Endothelial cell of hepatic sinusoid (primary cell): ENCODE measurements around the gene POLR1C.
"Not testable (repeated sequence)": the region's sequence is repeated elsewhere in the genome, so short reads cannot be mapped to it uniquely, and the experiment has no call there.

Experiments
- in situ Hi-C: cut with HindIII; loops from 2 replicates; pipeline ENCODE4 v1.10.0; 2017; ENCODE audit warnings: low sequenced_read_pairs

POLR1C gene

DNA sequence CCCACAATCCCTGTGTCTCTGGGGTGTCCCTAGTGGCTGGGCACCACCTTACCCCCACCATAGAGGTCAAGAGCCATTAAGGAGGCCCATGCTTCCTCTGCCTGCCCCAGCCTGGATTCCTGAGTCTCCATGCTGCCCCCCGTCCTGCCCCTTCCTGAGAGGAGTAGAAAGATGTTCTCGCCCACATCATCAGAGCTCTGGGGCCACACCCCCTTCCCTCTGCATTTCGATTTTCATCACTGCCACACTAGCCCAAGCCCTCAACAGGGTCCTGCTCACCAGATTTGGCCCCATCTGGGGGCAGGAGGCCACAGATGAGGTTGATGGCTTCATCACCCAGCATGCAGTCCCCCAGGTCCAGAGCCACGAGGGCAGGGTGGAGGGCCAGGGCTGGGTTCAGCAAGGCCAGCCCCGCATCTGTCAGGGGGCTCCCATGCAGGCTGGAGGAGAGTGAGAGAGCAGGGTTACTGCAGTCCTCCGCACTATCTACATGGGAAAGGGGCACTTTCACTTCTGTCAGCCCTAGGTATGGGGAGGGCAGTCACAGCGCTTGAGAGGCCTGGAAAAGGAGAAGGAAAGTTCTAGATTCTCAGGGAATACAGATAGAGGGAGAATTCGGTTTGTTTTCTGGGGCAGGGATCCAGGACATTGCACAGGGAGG, 8.3 kb upstream of the POLR1C start:
- in situ Hi-C loops, result loop anchor here (10.0 kb wide), 1 partner anchor 64 kb away; no protein-coding TSS in a partner anchor

DNA sequence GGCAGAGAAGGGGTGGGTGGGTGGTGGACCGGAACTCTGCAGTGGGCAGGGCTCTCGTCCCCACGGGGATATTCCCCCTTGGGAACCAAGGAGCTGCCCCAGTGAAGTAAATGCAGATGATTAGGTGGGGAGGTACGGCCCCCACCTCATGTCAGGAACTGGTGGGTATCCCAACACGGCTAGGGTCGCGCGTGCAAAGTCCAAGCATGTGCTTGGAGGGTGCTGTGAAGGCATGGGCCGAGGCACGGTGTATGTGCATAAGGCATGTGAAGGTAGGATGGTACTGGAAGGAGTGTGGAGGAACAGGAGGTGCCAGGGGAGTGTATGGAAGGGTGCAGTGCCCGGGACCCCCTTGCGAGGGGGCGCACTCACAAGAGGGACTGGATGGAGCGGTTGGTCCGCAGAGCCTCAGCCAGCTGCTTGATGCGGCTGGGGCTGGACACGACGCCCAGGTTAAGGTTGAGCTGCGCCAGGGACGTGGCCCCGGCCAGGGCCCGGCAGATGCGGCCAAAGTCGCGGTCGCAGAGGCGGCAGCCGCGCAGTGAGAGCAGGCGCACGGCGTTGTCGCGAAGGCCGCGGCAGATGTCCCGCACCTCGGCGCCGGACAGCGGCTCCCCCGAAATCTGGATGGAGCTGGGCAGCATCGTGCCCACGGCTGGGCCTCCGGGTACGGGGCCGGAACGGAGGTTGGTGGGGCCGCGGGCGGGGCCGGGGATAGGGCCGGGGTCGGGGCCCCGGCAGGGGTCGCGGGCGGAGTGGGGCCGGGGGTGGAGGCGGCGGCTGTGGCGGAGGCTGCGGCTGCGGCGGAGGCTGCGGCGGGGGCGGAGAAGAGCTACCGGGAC, 7.5 kb upstream of the POLR1C start:
- in situ Hi-C loops, result loop anchor here (10.0 kb wide), 1 partner anchor 65 kb away; no protein-coding TSS in a partner anchor

DNA sequence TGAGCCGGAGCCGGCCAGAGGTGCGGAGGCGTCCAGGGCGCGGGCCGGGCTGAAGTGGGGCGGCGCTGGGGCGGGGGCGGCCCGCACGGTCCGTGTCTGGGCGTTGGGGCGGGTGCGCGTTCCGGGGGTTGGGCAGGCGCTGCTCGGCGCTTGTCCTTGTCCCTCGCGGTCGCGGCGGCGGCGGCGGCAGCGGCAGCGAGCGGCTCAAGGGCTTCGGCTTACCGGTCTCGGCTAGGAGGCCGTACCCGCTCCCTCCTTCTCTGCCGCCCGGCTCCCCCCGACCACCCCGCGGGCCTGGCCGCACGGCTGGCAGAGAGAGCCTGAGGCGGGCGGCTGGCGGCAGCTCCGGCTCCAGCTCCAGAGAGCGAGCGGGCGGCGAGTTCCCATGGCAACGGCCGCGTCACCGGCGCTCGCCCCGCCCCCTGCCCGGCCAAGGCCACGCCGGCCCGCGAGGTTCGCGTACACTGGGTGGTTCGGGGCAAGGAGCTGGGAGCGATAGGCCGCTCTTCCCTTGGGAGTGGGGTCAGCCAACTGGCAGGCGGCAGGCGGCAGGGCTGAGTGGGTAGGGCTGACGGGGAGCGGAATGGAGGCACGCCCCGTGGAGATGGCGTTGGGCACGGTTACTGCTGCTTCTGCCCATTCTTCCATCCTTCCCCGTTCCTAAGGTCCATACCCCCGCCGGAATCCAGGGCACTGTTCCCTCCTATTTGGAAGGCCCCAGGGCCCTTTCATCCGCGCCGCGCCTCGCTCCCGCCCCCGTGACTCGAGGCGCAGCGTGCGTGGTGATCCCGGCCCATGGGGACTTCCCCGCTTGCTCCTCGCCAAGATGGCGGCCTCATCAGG, 6.7 kb upstream of the POLR1C start, which contains the start of gene LRRC73:
LRRC73 (minus strand) TSS at position 363 of the 843 bp plus-strand sequence. CDS start 561 bp downstream, outside the sequence.
- in situ Hi-C loops, result loop anchor here (10.0 kb wide), 1 partner anchor 65 kb away; no protein-coding TSS in a partner anchor

DNA sequence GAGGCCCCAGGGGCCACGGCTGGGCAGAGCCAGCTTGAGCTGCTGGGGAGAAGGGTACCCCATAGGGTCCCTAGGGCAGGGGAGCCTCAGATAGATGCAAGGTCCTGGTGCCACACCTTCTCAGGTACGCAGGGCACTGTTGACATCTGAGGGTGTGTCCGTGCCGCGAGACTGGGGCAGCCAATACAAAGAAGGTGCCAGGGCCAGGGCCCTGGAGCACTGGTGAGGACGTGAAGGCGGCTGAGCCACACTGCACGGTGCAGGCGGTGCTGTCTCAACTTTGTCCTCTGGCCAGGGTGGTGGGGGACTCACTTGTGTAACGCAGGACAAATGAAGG, 6.1 kb upstream of the POLR1C start:
- in situ Hi-C loops, result no loop called here

DNA sequence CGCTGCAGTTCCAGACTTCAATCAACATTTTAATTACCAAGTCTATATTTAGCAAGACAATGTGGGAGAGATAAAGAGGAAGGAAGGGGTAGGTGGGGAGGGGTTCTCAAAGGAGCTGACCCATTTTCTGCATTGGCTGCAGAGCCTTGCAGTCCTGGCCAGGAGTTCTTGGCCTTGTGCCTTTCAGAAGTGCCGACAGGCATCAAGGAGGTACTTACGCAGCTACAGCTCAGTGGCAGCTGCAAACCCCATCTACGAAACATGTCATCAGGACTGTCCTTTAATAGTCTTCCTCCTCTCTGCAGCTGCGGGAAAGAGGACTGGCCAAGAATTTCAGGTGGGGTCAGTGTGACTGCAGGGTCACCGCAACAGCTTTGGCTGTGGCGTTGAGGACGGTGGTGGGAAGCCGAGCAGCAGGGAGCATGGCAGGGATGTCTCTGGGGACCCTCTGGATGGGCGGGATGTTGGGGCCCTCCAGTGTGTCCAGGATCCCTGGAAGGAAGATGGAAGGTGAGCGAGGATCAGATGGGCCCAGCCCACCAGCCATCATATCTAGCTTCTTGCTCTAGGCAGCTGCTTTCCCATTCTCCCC, 5.0 kb upstream of the POLR1C start:
- in situ Hi-C loops, result no loop called here

DNA sequence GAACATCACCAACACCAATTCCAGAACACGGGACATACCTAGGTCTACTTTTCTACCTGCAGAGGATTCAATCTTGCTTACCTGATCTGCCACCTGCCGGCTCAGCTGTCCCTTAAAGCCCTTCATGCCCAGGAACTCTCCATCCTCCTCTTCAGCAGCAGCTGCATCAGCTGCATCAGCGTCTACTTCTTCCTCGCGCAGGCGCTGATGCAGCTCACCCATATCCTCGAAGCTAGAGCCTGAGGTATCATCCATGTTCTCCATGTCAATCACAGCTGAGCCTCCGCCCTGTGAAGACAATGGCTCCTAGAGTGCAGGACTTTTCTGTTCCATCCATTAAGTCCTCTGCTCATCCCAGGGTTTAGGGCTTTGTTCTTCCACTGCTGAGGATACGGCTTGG, 1.1 kb upstream of the POLR1C start:
- in situ Hi-C loops, result no loop called here

DNA sequence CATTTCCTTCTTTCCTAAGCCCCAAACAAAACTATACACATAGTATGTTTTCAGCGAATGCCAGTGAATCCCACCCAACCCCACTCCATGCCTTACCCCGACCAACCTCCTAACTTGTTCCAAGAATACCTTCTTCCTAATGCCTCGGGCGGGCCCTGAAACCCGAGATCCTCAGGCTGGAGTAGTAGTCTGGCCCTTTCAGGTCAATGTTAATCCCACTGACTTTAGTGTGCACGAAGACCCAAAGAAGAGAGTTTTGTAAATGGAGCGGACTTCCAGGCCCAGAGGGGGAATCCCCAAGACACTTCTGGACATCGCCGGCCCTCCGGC, 557 bp upstream of the POLR1C start:
- in situ Hi-C loops, result no loop called here

DNA sequence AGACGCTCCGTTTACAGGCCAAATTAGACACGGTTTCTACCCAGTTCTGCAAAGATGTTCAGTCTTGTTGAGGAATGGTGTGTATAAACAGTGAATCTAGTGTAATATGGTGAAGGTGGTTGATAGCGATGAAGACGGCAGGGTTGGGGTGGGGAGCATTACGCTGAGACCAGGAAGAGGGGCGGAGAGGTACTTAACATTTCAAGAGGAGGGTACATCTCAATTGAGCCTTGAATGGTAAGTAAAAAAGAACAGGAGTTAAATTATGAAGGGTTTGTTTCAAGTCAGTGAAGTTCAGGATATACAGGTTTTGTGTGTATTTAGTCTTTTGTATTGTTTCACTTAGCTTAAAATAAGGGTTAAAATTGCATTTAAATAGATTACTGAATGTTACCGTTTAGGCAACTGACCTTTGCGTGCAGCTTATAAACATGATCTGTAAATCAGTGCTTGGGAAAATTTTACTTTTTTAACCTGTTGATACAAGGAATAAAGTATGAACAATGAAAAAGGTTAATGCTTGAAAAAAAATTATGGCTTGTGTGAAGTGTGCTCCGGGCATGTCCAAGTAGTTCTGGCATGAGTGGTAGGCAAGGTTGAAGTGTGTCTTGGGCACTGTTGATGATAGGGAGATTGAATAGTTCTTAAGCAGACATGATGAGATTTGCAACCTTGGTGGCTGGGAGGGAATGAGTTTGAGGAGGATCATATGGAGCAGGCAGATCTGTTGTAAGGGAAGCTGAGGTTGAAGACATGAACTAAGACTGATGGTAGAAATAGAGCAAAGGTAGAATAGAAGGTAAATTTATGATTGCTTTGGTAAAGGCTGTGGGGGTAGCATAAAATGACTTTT, 842 bp downstream of the POLR1C start:
- in situ Hi-C loops, result no loop called here

DNA sequence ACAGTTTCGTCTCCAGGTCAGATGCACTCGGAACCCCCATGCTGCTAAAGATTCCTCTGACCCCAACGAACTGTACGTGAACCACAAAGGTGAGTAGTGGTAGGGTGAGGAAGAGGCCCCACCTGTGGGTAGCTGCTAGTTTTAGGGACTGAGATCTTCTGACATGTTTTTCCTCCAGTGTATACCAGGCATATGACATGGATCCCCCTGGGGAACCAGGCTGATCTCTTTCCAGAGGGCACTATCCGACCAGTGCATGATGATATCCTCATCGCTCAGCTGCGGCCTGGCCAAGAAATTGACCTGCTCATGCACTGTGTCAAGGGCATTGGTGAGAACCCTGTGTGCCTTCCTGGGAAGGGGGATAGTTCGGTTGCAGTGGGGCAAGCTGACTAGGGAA, 3.2 kb downstream of the POLR1C start:
- in situ Hi-C loops, result loop anchor here (5.0 kb wide), 2 partner anchors 57 to 58 kb away; partner anchors contain the start of genes POLH and XPO5

DNA sequence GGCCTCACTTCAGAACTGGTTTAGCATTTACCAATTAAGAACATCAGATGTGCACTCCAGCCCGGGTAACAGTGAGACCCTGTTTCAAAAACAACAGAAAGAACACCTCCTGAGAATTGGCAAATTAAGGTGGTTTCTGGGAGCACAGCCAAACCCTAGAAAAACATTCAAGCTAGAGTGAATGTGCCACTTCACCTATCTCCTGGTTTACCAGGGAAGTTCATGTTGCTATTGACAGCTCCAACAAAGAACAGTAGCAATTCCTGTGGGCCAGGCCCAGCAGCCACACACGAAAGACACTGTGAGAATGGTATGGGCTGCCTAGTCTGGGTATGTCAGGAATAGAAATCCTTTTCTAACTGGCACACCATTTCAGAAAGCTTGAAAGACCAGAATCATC, 4.9 kb downstream of the POLR1C start:
- in situ Hi-C loops, result loop anchor here (5.0 kb wide), 2 partner anchors 55 to 60 kb away; partner anchors contain the start of genes POLH and XPO5

DNA sequence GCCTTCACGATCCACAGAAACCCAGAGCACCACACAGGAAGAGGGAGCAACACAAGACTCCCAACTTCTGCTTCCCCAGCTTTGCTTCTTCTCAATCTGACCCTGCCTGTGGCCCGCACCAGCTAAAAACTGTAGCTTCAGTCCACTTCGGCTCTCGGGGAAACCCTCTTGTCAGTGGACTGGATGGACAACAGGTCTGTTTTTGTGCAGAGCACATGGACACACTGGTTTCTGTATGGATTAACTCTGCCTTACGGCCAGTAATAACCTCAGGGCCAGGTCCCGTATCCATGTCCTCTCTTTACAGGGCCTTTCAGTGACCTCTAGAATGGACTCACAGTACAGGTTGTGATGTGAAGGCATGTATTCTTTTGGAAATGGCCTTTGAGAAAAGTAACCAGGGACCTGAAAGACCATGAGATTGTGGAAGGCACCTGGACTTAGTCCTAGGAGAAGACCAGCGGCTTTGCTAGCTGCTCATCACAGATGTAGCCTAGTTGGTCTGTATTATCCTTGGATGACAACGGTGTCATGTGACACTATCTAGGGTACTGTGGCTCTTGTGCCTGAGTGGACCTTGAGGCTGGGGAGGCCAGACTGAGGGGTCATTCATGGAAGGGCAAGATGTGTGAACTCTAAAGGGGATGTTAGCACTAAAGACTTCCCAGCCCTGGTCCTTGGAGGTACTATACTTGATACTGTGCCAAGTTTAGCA, 5.8 kb downstream of the POLR1C start:
- in situ Hi-C loops, result loop anchor here (5.0 kb wide), 2 partner anchors 55 to 60 kb away; partner anchors contain the start of genes POLH and XPO5

DNA sequence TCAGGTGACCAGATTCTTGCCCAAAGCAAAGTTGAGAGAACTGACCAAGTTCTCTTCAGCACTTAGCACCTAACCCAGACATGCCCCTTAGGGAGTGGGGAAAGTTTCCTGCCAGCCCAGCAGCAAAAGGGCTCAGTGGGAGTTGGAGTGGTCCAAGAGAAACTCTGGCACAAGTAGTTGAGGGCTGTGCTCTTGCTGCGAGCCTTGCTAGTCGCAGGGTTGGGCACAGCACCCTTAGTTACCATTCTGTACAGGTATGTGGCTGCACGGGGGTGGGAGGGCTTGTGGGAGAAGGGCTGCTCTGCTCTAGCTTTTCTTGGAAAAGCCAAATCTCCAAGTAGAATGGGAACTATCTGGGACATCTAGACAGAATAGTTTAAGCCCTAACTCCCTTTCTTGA, 6.4 kb downstream of the POLR1C start:
- in situ Hi-C loops, result loop anchor here (5.0 kb wide), 2 partner anchors 54 to 61 kb away; partner anchors contain the start of genes POLH and XPO5

DNA sequence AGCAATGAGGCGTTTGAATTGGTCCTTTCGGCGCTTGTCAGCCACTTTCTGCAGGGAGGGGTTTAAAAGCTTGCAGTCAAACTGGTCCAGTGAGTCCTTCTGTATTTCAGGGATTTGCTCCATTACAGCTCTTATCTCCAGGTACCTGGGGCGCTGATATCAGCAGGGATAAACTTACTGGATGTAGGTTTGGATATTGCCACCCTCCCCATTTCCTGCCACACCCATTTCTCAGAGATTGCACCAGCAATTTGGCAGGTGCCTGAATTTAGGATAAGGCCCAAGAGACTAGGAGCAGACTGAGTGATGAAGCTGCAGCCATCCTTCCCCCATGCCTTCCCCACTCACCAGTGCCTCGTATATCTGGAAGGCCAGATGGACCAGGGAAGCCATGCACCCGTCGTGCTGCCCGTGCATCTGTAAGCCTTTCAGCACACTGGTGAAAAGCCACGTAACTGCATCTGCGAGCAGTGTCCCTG, 7.6 kb downstream of the POLR1C start:
- in situ Hi-C loops, result loop anchor here (5.0 kb wide), 2 partner anchors 53 to 62 kb away; partner anchors contain the start of genes POLH and XPO5

DNA sequence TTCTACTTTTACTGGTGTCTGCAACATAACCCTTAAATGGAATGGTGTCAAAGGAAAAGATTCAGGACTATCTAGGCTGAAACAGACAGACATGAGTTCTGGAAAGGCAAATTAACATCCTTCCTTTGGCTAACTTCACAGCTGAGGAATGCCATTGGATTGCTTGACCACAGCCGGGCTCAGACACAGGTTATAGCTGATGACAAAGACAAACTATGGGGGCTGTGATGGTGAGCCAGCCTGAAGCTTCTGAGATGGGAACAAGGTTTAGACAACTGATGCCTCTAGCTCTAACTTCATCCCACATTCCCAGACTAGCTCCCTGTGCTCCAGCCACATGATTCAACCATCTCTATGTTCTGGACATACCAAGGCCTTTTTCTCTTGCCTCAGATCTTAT, 15.3 kb downstream of the POLR1C start:
- in situ Hi-C loops, result no loop called here

DNA sequence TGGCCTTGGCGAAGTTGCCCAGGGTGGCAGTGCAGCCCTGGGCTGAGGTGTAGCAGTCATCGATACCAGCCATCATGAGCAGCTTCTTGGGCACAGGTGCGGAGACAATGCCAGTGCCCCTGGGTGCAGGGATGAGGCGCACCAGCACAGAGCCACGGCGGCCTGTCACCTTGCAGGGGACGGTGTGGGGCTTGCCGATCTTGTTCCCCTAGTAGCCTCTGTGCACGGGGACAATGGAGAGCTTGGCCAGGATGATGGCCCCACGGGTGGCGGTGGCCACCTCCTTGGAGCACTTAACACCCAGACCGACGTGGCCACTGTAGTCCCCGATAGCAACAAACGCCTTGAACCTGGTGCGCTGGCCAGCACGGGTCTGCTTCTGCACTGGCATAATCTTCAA, 22.1 kb downstream of the POLR1C start:
- in situ Hi-C loops, result not testable (repeated sequence)

DNA sequence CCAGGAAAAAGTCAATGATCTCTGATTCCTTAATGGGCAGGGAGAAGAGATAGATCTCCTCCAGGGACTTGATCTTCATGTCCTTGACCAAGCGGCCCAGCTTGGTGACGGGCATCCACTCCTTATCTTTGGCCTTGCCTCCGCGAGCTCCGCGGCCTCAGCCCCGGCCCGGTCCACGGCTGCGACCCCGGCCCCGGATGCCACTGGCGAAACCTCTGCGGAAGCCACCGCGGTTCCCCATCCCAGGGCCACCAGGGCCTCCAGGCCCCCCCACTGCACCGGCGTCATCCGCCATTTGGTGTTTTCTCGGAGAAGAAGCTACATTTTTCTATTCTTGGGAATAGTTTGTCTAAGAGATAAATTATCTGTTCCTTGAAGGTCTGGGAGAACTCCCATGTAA, 22.5 kb downstream of the POLR1C start:
- in situ Hi-C loops, result not testable (repeated sequence)

DNA sequence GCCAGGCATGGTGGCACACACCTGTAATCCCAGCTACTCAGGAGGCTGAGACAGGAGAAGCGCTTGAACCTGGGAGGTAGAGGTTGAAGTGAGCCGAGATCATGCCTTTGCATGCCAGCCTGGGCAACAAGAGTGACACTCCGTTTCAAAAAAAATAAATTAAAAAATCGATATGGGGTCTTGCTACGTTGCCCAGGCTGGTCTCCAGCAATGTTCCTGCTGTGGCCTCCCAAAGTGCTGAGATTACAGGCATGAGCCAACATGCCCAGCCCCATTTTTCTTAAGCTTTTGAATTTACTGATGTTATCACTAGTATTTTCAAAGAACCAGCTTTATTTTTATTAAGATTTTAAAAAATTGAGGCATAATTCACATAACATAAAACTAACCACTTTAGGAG, 23.6 kb downstream of the POLR1C start:
- in situ Hi-C loops, result no loop called here

DNA sequence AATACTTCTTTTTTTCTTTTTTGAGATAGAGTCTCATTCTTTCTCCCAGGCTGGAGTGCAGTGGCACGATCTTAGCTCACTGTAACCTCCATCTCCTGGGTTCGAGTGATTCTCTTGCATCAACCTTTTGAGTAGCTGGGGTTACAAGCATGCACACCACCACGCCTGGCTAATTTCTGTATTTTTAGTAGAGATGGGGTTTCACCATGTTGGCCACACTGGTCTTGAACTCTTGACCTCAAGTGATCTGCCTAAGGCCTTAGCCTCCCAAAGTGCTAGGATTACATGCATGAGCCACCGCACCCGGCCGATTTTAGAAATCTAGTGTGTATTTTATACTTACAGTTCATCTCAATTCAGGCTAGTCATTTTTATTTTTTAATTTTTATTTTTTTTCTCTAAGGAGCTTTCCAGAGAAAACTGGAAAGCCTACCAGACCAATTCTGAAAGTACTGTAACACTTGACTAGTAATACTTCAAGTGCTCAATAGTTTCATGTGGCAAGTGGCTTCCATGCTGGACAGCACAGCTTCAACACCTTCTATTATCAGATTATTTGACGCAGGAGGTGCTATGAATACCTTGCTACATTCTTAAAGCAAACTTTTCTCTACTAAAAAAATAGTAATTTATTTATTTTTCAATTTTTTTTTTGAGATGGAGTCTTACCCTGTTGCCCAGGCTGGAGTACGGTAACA, 25.0 kb downstream of the POLR1C start:
- in situ Hi-C loops, result no loop called here
